ENCODE data around the gene DAB2.

The DAB2 gene

DNA sequence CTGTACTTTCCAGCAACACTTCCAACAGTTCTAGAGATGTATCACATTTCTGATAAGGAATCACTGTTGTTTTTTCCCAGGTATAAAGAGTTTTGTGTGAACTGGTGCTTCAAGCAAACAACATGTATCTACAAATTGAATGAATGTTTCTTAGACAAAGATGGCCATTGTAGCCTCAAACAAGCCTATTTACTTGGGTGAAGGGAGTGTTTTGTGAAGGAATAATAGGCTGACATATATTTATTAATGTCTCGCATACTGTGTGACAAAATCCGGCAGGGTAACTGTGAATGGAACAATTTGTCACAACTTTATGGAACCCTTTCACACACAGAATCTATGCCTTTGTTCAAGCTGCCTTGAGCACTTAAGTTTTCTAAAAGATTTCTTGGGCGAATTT, 24.8 kb upstream of the DAB2 start:
- no peak overlapping the region for H3K4me3 ChIP-seq (ENCODE audit: low read length in 2 of 2)
- no peak overlapping the region for H3K9ac ChIP-seq (ENCODE audit: low read depth in 1 of 2, low read length in 2 of 2)
- H3K27me3 ChIP-seq (ENCODE audit: control insufficient read depth in 2 of 2, insufficient read depth in 2 of 2, low read length in 2 of 2) = no peaks in the 10 kb centered on the region
- H3K4me1 ChIP-seq (ENCODE audit: control insufficient read depth in 2 of 2, insufficient read depth in 2 of 2, low read length in 2 of 2) = peaks cover 8 to 20% of the 10 kb centered on the region in 2 donors
- no peak overlapping the region for H3K27ac ChIP-seq (ENCODE audit: low read depth in 2 of 2, low read length in 2 of 2)
- H3K36me3 ChIP-seq (ENCODE audit: control insufficient read depth in 2 of 2, insufficient read depth in 2 of 2, low read length in 2 of 2) = no peaks in the 10 kb centered on the region
- H3K9me3 ChIP-seq (ENCODE audit: control insufficient read depth in 2 of 2, low read length in 2 of 2) = no peaks in the 10 kb centered on the region

GRCh38 chr5:39448506-39449128, 23.8 kb upstream of the DAB2 start:
- Histone ChIP-seq H3K27ac (ENCODE audit: low read depth in 2 of 2, low read length in 2 of 2) (peak overlapping the region in 1 of 2 donors; percentile 23), H3K4me1 (ENCODE audit: control insufficient read depth in 2 of 2, insufficient read depth in 2 of 2, low read length in 2 of 2) (peaks cover 8 to 20% of the 10 kb centered on the region in 2 donors), H3K9ac (ENCODE audit: low read depth in 1 of 2, low read length in 2 of 2) (no peak overlapping the region), H3K9me3 (ENCODE audit: control insufficient read depth in 2 of 2, low read length in 2 of 2) (no peaks in the 10 kb centered on the region), H3K4me3 (ENCODE audit: low read length in 2 of 2) (no peak overlapping the region), H3K36me3 (ENCODE audit: control insufficient read depth in 2 of 2, insufficient read depth in 2 of 2, low read length in 2 of 2) (no peaks in the 10 kb centered on the region), H3K27me3 (ENCODE audit: control insufficient read depth in 2 of 2, insufficient read depth in 2 of 2, low read length in 2 of 2) (no peaks in the 10 kb centered on the region)

DNA sequence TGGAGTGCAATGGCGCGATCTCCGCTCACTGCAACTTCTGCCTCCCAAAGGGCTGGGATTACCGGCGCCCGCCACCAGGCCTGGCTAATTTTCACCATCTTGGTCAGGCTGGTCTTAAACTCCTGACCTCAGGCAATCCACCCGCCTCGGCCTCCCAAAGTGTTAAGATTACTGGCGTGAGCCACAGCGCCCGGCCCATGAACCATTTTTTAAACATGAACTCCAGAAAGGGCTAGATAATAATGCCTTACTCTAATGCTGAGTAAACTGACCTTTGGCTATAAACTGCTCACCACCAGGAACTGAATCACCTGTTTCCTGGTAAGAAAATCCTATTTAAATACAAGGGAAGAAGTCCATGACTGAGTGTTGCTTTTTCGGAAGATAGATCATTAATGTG, 23.2 kb upstream of the DAB2 start:
- Histone ChIP-seq H3K27ac (ENCODE audit: low read depth in 2 of 2, low read length in 2 of 2) (peak overlapping the region in 1 of 2 donors; percentile 23), H3K4me3 (ENCODE audit: low read length in 2 of 2) (no peak overlapping the region), H3K27me3 (ENCODE audit: control insufficient read depth in 2 of 2, insufficient read depth in 2 of 2, low read length in 2 of 2) (no peaks in the 10 kb centered on the region), H3K9ac (ENCODE audit: low read depth in 1 of 2, low read length in 2 of 2) (no peak overlapping the region), H3K36me3 (ENCODE audit: control insufficient read depth in 2 of 2, insufficient read depth in 2 of 2, low read length in 2 of 2) (no peaks in the 10 kb centered on the region), H3K9me3 (ENCODE audit: control insufficient read depth in 2 of 2, low read length in 2 of 2) (no peaks in the 10 kb centered on the region), H3K4me1 (ENCODE audit: control insufficient read depth in 2 of 2, insufficient read depth in 2 of 2, low read length in 2 of 2) (peaks cover 8 to 20% of the 10 kb centered on the region in 2 donors)

GRCh38 chr5:39447059-39447458, 22.3 kb upstream of the DAB2 start:
- no peaks in the 10 kb centered on the region for H3K27me3 ChIP-seq (ENCODE audit: control insufficient read depth in 2 of 2, insufficient read depth in 2 of 2, low read length in 2 of 2)
- H3K9me3 ChIP-seq (ENCODE audit: control insufficient read depth in 2 of 2, low read length in 2 of 2) = no peaks in the 10 kb centered on the region
- H3K9ac ChIP-seq (ENCODE audit: low read depth in 1 of 2, low read length in 2 of 2) = no peak overlapping the region
- H3K27ac ChIP-seq (ENCODE audit: low read depth in 2 of 2, low read length in 2 of 2) = no peak overlapping the region
- no peak overlapping the region for H3K4me3 ChIP-seq (ENCODE audit: low read length in 2 of 2)
- H3K4me1 ChIP-seq (ENCODE audit: control insufficient read depth in 2 of 2, insufficient read depth in 2 of 2, low read length in 2 of 2) = peaks cover 7 to 20% of the 10 kb centered on the region in 2 donors
- no peaks in the 10 kb centered on the region for H3K36me3 ChIP-seq (ENCODE audit: control insufficient read depth in 2 of 2, insufficient read depth in 2 of 2, low read length in 2 of 2)

- no peaks in the 10 kb centered on the region for H3K27me3 ChIP-seq (ENCODE audit: control insufficient read depth in 2 of 2, insufficient read depth in 2 of 2, low read length in 2 of 2)
- H3K36me3 ChIP-seq (ENCODE audit: control insufficient read depth in 2 of 2, insufficient read depth in 2 of 2, low read length in 2 of 2) = no peaks in the 10 kb centered on the region
- H3K4me3 ChIP-seq (ENCODE audit: low read length in 2 of 2) = no peak overlapping the region
- peaks cover 0 to 16% of the 10 kb centered on the region in 2 donors for H3K4me1 ChIP-seq (ENCODE audit: control insufficient read depth in 2 of 2, insufficient read depth in 2 of 2, low read length in 2 of 2)
- H3K27ac ChIP-seq (ENCODE audit: low read depth in 2 of 2, low read length in 2 of 2) = no peak overlapping the region
- H3K9me3 ChIP-seq (ENCODE audit: control insufficient read depth in 2 of 2, low read length in 2 of 2) = no peaks in the 10 kb centered on the region
- no peak overlapping the region for H3K9ac ChIP-seq (ENCODE audit: low read depth in 1 of 2, low read length in 2 of 2)
Measured at GRCh38 chr5:39446231-39446630, 21.5 kb upstream of the DAB2 start.

DNA sequence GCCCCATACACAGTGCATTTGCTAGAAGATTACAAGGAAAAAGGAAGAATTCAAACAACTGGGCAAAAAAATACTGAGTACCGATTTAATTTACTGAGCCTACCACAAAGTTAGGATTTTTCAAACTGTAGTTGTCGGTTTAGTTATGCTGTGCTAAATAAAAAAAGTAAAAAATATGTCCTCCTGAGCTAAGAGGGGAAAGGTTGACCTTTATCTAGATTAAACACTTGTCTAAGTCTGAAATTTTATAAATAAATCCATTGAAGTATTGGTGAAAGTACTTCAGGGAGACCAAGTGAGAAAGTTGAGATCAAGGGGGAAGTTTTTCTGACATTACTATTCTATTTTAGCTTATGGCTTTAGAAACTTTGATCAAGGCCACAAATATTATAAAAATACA, 19.1 kb upstream of the DAB2 start:
- Histone ChIP-seq H3K27me3 (ENCODE audit: control insufficient read depth in 2 of 2, insufficient read depth in 2 of 2, low read length in 2 of 2) (no peaks in the 10 kb centered on the region), H3K4me1 (ENCODE audit: control insufficient read depth in 2 of 2, insufficient read depth in 2 of 2, low read length in 2 of 2) (peaks cover 0 to 10% of the 10 kb centered on the region in 2 donors), H3K9ac (ENCODE audit: low read depth in 1 of 2, low read length in 2 of 2) (no peak overlapping the region), H3K9me3 (ENCODE audit: control insufficient read depth in 2 of 2, low read length in 2 of 2) (no peaks in the 10 kb centered on the region), H3K27ac (ENCODE audit: low read depth in 2 of 2, low read length in 2 of 2) (no peak overlapping the region), H3K36me3 (ENCODE audit: control insufficient read depth in 2 of 2, insufficient read depth in 2 of 2, low read length in 2 of 2) (no peaks in the 10 kb centered on the region), H3K4me3 (ENCODE audit: low read length in 2 of 2) (no peak overlapping the region)

- Histone ChIP-seq H3K27ac (ENCODE audit: low read depth in 2 of 2, low read length in 2 of 2) (no peak overlapping the region), H3K4me3 (ENCODE audit: low read length in 2 of 2) (no peak overlapping the region), H3K9ac (ENCODE audit: low read depth in 1 of 2, low read length in 2 of 2) (no peak overlapping the region), H3K36me3 (ENCODE audit: control insufficient read depth in 2 of 2, insufficient read depth in 2 of 2, low read length in 2 of 2) (no peaks in the 10 kb centered on the region), H3K27me3 (ENCODE audit: control insufficient read depth in 2 of 2, insufficient read depth in 2 of 2, low read length in 2 of 2) (no peaks in the 10 kb centered on the region), H3K9me3 (ENCODE audit: control insufficient read depth in 2 of 2, low read length in 2 of 2) (no peaks in the 10 kb centered on the region), H3K4me1 (ENCODE audit: control insufficient read depth in 2 of 2, insufficient read depth in 2 of 2, low read length in 2 of 2) (peaks cover 0 to 3% of the 10 kb centered on the region in 2 donors)
Measured at GRCh38 chr5:39442991-39443390, 18.2 kb upstream of the DAB2 start.

- H3K9ac ChIP-seq (ENCODE audit: low read depth in 1 of 2, low read length in 2 of 2) = no peak overlapping the region
- H3K36me3 ChIP-seq (ENCODE audit: control insufficient read depth in 2 of 2, insufficient read depth in 2 of 2, low read length in 2 of 2) = no peaks in the 10 kb centered on the region
- H3K27ac ChIP-seq (ENCODE audit: low read depth in 2 of 2, low read length in 2 of 2) = peak overlapping the region in 1 of 2 donors; percentile 14
- peaks cover 0 to 12% of the 10 kb centered on the region in 2 donors for H3K4me1 ChIP-seq (ENCODE audit: control insufficient read depth in 2 of 2, insufficient read depth in 2 of 2, low read length in 2 of 2)
- no peak overlapping the region for H3K4me3 ChIP-seq (ENCODE audit: low read length in 2 of 2)
- H3K27me3 ChIP-seq (ENCODE audit: control insufficient read depth in 2 of 2, insufficient read depth in 2 of 2, low read length in 2 of 2) = no peaks in the 10 kb centered on the region
- no peaks in the 10 kb centered on the region for H3K9me3 ChIP-seq (ENCODE audit: control insufficient read depth in 2 of 2, low read length in 2 of 2)
Measured at GRCh38 chr5:39441838-39442237, 17.1 kb upstream of the DAB2 start.

DNA sequence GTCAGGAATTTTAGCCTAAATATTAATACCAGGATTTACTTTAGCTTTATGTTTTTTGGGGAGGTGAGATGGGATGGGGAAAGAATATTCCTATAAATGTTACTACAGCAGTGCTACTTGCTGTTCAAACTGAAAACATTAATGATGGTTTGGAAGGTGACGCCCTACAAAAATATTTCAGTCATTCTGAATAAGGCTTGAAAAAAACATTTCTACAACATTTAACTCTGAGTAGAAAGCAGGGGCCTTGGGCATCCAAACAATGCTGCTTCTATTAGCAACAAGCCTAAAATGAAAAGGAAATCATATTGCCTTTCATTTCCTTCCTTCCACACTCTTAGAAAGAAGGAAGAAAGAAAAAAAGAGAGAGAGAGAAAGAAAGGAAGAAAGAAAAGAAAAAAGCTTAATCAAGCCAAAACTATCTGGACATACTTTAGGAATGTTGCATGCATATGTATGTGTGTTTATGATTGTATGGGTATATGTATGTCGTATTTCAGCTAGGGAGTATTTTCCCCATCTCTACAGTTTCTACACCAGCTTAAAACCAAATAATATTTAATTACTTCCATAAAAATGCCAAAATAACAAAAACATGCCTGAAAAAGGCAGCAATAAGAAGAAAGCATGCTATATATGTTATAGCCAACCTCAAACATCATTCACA, 16.3 kb upstream of the DAB2 start:
- Histone ChIP-seq H3K9ac (ENCODE audit: low read depth in 1 of 2, low read length in 2 of 2) (no peak overlapping the region), H3K4me1 (ENCODE audit: control insufficient read depth in 2 of 2, insufficient read depth in 2 of 2, low read length in 2 of 2) (peaks cover 0 to 11% of the 10 kb centered on the region in 2 donors), H3K27me3 (ENCODE audit: control insufficient read depth in 2 of 2, insufficient read depth in 2 of 2, low read length in 2 of 2) (no peaks in the 10 kb centered on the region), H3K9me3 (ENCODE audit: control insufficient read depth in 2 of 2, low read length in 2 of 2) (no peaks in the 10 kb centered on the region), H3K27ac (ENCODE audit: low read depth in 2 of 2, low read length in 2 of 2) (no peak overlapping the region), H3K4me3 (ENCODE audit: low read length in 2 of 2) (no peak overlapping the region), H3K36me3 (ENCODE audit: control insufficient read depth in 2 of 2, insufficient read depth in 2 of 2, low read length in 2 of 2) (no peaks in the 10 kb centered on the region)

DNA sequence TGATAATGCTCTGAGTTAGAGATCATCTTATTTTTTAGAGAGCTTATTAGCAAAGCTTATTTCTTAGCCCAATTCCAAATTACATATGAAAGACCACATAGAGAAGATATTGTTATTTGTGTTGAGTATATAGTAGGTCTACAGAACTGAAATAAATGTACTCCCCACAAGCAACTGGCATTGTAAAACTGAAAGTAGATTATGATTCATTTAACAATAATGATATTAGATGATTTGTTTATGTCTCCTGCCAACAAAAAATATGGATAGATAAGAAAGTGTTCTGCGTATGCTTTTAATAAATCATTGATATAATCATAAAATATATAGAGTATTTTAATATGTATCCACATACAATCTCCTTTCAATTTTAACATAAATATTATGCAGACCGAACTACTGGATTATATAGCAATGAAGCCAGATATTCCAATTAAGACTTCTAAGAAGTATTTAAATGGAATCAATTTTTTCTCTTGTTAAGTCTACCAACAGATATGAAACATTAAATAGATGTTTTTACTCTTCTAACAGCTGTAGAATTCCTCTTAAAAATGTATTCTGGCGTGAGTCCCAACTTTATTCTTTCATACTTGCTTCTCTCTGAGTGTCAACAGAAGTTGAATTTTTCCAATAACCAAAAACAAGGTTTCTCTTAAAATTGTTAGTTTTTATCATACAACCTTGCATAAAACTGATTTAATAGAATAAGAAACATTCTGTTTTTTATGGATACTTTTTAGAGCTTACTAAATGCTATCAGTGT, 15.6 kb upstream of the DAB2 start:
- no peaks in the 10 kb centered on the region for H3K27me3 ChIP-seq (ENCODE audit: control insufficient read depth in 2 of 2, insufficient read depth in 2 of 2, low read length in 2 of 2)
- no peaks in the 10 kb centered on the region for H3K9me3 ChIP-seq (ENCODE audit: control insufficient read depth in 2 of 2, low read length in 2 of 2)
- H3K4me1 ChIP-seq (ENCODE audit: control insufficient read depth in 2 of 2, insufficient read depth in 2 of 2, low read length in 2 of 2) = peaks cover 0 to 9% of the 10 kb centered on the region in 2 donors
- H3K4me3 ChIP-seq (ENCODE audit: low read length in 2 of 2) = no peak overlapping the region
- H3K27ac ChIP-seq (ENCODE audit: low read depth in 2 of 2, low read length in 2 of 2) = no peak overlapping the region
- no peak overlapping the region for H3K9ac ChIP-seq (ENCODE audit: low read depth in 1 of 2, low read length in 2 of 2)
- no peaks in the 10 kb centered on the region for H3K36me3 ChIP-seq (ENCODE audit: control insufficient read depth in 2 of 2, insufficient read depth in 2 of 2, low read length in 2 of 2)
